ENCODE results near the gene OPN1MW.
"Not testable (repeated sequence)": the region's sequence is repeated elsewhere in the genome, so short reads cannot be mapped to it uniquely, and the experiment has no call there.

- not testable (repeated sequence) for TF ChIP-seq CTCF (IDR thresholded peaks at IDR 0.05; ENCODE audit: low read length); EZH2 (optimal IDR thresholded peaks at IDR 0.05; ENCODE audit: low read depth, low read length)
These were observed 25.2 kb upstream of the OPN1MW start for GRCh38 chrX:154157207-154157606.

Measured in MM.1S (cell line).